Activated gamma-delta T cell treated with anti-CD3 and anti-CD28 coated beads, Interleukin-2, amount 50 U/mL, for 16 hours (primary cell): Measurements from ENCODE around the gene ACYP2.
"Not testable (repeated sequence)": the region's sequence is repeated elsewhere in the genome, so short reads cannot be mapped to it uniquely, and the experiment has no call there.

ENCODE experiments used
- DNase-seq: peaks from one replicate; pipeline ENCODE4 v3.0.0-alpha.2; 2020; ENCODE audit warnings: low read depth

ACYP2 gene

GRCh38 chr2:54271843-54272627 lies 156.6 kb downstream of the ACYP2 start:
- DNase-seq, result no peak

- DNase-seq, result no peak
Measured at GRCh38 chr2:54274781-54275242, 159.4 kb downstream of the ACYP2 start.

- DNase-seq, result no peak
Measured at GRCh38 chr2:54275541-54275940, 160.1 kb downstream of the ACYP2 start.

GRCh38 chr2:54279385-54279784 lies 164.0 kb downstream of the ACYP2 start:
- no peak for DNase-seq

GRCh38 chr2:54284826-54285225 lies 169.4 kb downstream of the ACYP2 start:
- no peak for DNase-seq

- DNase-seq, result no peak
Measured at GRCh38 chr2:54285451-54285850, 170.0 kb downstream of the ACYP2 start.

GRCh38 chr2:54287532-54287931 lies 172.1 kb downstream of the ACYP2 start:
- no peak for DNase-seq

GRCh38 chr2:54289917-54290316 lies 174.5 kb downstream of the ACYP2 start:
- no peak for DNase-seq

GRCh38 chr2:54290356-54291025 lies 175.1 kb downstream of the ACYP2 start:
- DNase-seq, result no peak

- DNase-seq, result not testable (repeated sequence)
Measured at GRCh38 chr2:54294665-54295064, 179.2 kb downstream of the ACYP2 start.

- no peak for DNase-seq
Measured at GRCh38 chr2:54295911-54296310, 180.5 kb downstream of the ACYP2 start.

GRCh38 chr2:54298514-54298913 lies 183.1 kb downstream of the ACYP2 start:
- DNase-seq, result no peak

- no peak for DNase-seq
Measured at GRCh38 chr2:54303631-54304030, 188.2 kb downstream of the ACYP2 start.

- DNase-seq, result no peak
Measured at GRCh38 chr2:54306556-54306955, 191.1 kb downstream of the ACYP2 start.

- no peak for DNase-seq
Measured at GRCh38 chr2:54308186-54308585, 192.8 kb downstream of the ACYP2 start.

- DNase-seq, result no peak
Measured at GRCh38 chr2:54308782-54309181, 193.4 kb downstream of the ACYP2 start.

- DNase-seq, result no peak
Measured at GRCh38 chr2:54310311-54310710, 194.9 kb downstream of the ACYP2 start.

- DNase-seq, result no peak
Measured at GRCh38 chr2:54310961-54311360, 195.5 kb downstream of the ACYP2 start.

- no peak for DNase-seq
Measured at GRCh38 chr2:54313147-54313546, 197.7 kb downstream of the ACYP2 start.

- DNase-seq, result no peak
Measured at GRCh38 chr2:54317973-54318372, 202.6 kb downstream of the ACYP2 start.

- DNase-seq, result no peak
Measured at GRCh38 chr2:54318821-54319220, 203.4 kb downstream of the ACYP2 start.

- DNase-seq, result no peak
Measured at GRCh38 chr2:54321047-54321446, 205.6 kb downstream of the ACYP2 start.

- DNase-seq, result not testable (repeated sequence)
Measured at GRCh38 chr2:54324517-54324916, 209.1 kb downstream of the ACYP2 start.

GRCh38 chr2:54325148-54325547 lies 209.7 kb downstream of the ACYP2 start:
- no peak for DNase-seq
